ENCODE data around the gene CD59.

DNA sequence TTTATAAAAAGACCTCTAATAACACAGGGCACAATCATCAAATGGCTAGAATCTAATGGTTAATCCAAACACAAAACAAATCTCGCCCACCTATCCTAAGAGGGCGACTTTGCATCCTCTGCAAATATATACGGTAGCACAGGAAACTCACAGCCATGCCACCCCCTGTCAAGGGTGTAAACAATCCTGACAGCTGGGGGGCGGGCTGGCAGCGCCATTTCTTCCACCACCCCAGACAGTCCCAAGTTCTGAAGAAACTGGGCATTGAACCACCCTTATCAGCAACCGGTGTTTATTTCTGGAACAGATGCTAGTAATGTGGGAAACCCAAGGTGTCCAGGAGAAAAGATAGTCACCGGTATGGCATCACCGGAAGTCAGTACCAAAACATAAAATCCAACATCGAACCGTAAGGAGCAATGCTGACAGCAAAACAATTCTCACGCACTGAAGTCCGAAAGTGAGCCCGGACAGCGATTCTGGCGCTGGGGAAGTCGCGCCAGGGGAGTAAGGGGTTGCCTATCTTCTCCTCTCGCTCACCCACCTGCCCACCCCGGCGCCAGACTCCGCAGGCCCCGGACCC lies 37.3 kb upstream of the CD59 start:
- TF ChIP-seq POLR2A (IDR thresholded peaks at IDR 0.05; ENCODE audit: low read depth, low read length): no peak
- TF ChIP-seq, protein P1, sequence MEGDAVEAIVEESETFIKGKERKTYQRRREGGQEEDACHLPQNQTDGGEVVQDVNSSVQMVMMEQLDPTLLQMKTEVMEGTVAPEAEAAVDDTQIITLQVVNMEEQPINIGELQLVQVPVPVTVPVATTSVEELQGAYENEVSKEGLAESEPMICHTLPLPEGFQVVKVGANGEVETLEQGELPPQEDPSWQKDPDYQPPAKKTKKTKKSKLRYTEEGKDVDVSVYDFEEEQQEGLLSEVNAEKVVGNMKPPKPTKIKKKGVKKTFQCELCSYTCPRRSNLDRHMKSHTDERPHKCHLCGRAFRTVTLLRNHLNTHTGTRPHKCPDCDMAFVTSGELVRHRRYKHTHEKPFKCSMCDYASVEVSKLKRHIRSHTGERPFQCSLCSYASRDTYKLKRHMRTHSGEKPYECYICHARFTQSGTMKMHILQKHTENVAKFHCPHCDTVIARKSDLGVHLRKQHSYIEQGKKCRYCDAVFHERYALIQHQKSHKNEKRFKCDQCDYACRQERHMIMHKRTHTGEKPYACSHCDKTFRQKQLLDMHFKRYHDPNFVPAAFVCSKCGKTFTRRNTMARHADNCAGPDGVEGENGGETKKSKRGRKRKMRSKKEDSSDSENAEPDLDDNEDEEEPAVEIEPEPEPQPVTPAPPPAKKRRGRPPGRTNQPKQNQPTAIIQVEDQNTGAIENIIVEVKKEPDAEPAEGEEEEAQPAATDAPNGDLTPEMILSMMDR (IDR thresholded peaks at IDR 0.05; ENCODE audit: extremely low read depth in 1 of 2, insufficient read depth in 1 of 2, low read depth in 1 of 2, low read length in 2 of 2): no peak

Data from endothelial cell of umbilical vein (primary cell).